Measurements from ENCODE around the gene IL11RA. TPM values are rescaled to one million over a fixed set of nuclear protein-coding genes. Genes with fewer than 3 reads are reported as not detected.

The IL11RA gene
- total and polyA plus RNA-seq, 9 of the 15 experiments (the other 6 are each of a cell fraction or from before 2014, with no cell fraction given): 0.11 to 5.8 (median 2.8) TPM

GRCh38 chr9:34637356-34638137 is 14.4 kb upstream of the IL11RA start, which contains the start of gene SIGMAR1 (continued):
- TF ChIP-seq CHD7 (IDR thresholded peaks at IDR 0.05; ENCODE audit: low read depth, low read length) (no peak), MECOM (CRISPR knock-in tag; IDR thresholded peaks at IDR 0.05) (no peak), ZC3H8 (IDR thresholded peaks at IDR 0.05) (no peak), ATF3 (IDR thresholded peaks at IDR 0.05) (no peak), ATF3 (CRISPR knock-in tag; conservative IDR thresholded peaks at IDR 0.05) (no peak), RBM25 (IDR thresholded peaks at IDR 0.05; ENCODE audit: low read depth, low read length, severe bottlenecking) (peak; percentile 82), SRSF7 (optimal IDR thresholded peaks at IDR 0.05; ENCODE audit: low read depth, low read length) (no peak), ZNF696 (CRISPR knock-in tag; conservative IDR thresholded peaks at IDR 0.05) (no peak), NR3C1 (CRISPR knock-in tag; IDR thresholded peaks at IDR 0.05) (0 out of 2 replicates have a peak, but pooled peaks have one; percentile 59), RBBP5 (IDR thresholded peaks at IDR 0.05; ENCODE audit: borderline replicate concordance, insufficient read depth, low read length, poor library complexity, severe bottlenecking) (no peak), ZNF583 (CRISPR knock-in tag; IDR thresholded peaks at IDR 0.05) (no peak), RFX1 (IDR thresholded peaks at IDR 0.05) (no peak), SMARCC2 (IDR thresholded peaks at IDR 0.05; ENCODE audit: low read depth) (no peak), HOXB6 (CRISPR knock-in tag; IDR thresholded peaks at IDR 0.05; ENCODE audit: borderline replicate concordance) (no peak), FOXK2 (conservative IDR thresholded peaks at IDR 0.05 in 1 of 2, IDR thresholded peaks at IDR 0.05 in 1 of 2; ENCODE audit: low read depth in 2 of 2) (peak in 1 of 2 experiments; percentile 94; a peak in 2 of 4 replicates), ZKSCAN3 (CRISPR knock-in tag; IDR thresholded peaks at IDR 0.05) (no peak), RBFOX2 (IDR thresholded peaks at IDR 0.05; ENCODE audit: low read depth, low read length) (peak; percentile 82)
